Hepatocyte (in vitro differentiated cells): ENCODE data around the gene GUCD1.
"Not testable (repeated sequence)": the region's sequence is repeated elsewhere in the genome, so short reads cannot be mapped to it uniquely, and the experiment has no call there.

Experiments
- CTCF ChIP-seq: fragments of 200-600 bp; sonication (generic); IDR thresholded peaks from 2 replicates; pipeline ENCODE4 v1.5.1; 2016; ENCODE audit warnings: antibody characterized with exemption, mild to moderate bottlenecking; ENCODE audit not compliant: poor library complexity
- EZH2 ChIP-seq: fragments of 200-600 bp; sonication (generic); IDR thresholded peaks from 2 replicates; pipeline ENCODE4 v1.6.1; 2016; ENCODE audit warnings: antibody characterized with exemption, mild to moderate bottlenecking, borderline replicate concordance

DNA sequence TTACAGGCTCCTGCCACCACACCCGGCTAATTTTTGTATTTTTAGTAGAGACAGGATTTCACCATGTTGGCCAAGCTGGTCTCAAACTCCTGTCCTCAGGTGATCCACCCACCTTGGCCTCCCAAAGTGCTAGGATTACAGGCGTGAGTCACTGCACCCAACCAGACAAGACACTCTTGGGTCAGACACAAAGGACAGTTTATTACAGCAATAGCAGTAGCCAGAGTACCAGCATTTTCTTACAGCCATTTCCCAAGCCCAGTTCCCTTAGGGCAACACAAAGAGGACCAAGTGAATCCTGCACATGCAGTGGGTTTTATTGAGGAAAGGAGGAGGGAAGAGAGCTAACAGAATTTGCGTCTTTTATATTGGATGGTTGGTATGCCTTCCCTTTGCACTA, 24.0 kb downstream of the GUCD1 start:
- not testable (repeated sequence) for TF ChIP-seq CTCF, EZH2
